NCI-H524 treated with DMSO at 0.1 percent for 48 hours (cell line): ENCODE data around the gene FAM72D.
"Not testable (repeated sequence)": the region's sequence is repeated elsewhere in the genome, so short reads cannot be mapped to it uniquely, and the experiment has no call there.

Experiments
- DNase-seq: peaks from one replicate; lab custom pipeline; 2025; lab: John Stamatoyannopoulos, UW

Gene FAM72D

DNA sequence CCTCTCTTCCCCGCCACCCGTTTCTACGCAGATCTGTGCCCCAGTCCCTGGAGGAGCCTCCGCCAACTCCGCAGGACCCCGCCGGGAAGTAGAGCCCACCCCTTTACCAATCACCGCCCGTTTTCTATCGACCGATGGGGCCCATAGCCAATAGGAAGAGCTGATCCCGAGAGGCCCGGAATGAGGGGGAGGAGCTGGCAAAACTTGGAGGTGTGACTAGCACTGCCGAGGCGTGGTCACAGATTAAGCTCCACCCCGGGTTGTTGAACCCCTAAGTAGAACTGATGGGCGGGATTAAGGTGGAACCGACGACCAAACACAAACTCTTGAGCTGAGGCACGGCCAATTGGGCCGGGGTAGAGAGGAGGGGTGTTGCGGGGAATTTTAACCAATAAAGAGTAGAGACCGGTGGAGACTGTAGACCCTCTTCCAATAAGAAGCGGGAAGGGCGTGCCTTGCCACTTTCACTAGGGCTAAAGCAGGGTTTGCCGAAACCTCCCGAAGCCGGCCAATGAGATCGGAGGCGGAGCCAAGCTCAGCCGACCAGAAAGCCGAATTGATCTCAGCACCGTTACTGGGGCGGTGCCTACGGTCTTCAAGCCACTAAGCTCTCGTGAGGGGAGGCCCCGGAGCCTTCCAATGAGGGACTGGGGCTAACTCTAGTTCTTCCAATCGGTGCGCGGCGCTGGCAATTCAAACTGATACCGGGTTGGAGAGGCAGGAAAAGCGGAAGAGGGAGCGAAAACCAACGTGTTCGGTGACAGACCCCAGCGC is at the start of gene FAM72D, which contains the start of gene SRGAP2B:
TSS of gene FAM72D (plus strand) at position 691 of the 774 bp plus-strand sequence. CDS start 874 bp downstream, outside the sequence.
TSS of gene SRGAP2B (minus strand) at position 45 of the 774 bp plus-strand sequence. CDS start 2,427 bp downstream, outside the sequence.
- DNase-seq: not testable (repeated sequence)

DNA sequence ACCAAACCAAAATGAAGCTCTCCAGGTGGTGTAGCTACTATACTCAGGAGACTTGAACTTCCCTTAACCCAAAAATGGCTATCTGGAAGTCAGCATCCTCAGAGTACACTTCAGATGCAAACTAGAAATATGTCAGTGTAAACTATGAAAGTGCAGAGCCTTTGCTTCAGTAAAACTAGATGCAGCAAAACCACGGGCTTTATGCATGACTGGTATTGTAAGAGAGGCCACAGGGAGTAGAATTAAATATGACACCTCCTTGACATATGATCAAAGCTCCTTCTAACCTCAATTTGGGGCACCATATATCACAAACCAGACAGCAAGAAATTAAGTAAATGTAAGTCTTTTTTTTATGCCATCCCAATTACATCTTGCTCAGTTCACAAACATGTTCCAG is 48.2 kb upstream of the FAM72D start:
- not testable (repeated sequence) for DNase-seq

GRCh38 chr1:145048181-145048856 is 47.5 kb upstream of the FAM72D start:
- not testable (repeated sequence) for DNase-seq

DNA sequence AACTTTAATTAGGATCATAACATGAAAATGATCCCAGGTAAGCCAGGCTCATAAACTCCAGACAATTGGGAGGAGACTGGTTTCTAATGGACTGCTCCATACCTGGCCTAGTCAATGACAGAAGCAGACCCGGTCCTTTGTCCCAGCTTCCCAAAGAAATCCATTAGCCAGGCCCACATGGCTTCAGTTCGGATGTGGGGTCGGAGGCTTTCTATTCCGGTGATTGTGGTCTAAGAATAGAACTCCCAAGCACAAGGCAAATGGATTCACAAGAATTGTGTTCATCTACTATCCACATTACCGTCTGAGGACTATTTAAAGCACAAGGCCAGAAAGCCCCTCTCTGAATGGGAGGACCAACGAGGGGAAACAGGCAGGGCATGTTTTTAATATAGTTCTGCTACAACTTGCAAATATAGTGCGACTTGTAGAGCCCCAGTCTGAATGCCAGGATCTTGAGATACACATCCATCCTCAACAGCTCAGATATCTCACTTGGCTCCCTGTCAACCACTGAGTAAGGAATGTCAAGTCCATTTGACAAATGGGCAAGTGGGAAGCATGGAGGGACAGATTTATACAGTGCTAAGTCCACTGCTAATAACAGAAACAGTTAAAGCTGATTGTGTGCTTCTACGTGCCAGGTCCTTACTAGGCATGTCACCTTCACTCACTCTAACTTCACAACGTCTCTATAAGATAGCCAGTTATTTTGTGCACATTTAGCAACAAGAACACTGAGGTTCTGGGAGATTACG is 43.6 kb upstream of the FAM72D start:
- not testable (repeated sequence) for DNase-seq

- not testable (repeated sequence) for DNase-seq
Observed at GRCh38 chr1:145053428-145053827, 42.3 kb upstream of the FAM72D start.

DNA sequence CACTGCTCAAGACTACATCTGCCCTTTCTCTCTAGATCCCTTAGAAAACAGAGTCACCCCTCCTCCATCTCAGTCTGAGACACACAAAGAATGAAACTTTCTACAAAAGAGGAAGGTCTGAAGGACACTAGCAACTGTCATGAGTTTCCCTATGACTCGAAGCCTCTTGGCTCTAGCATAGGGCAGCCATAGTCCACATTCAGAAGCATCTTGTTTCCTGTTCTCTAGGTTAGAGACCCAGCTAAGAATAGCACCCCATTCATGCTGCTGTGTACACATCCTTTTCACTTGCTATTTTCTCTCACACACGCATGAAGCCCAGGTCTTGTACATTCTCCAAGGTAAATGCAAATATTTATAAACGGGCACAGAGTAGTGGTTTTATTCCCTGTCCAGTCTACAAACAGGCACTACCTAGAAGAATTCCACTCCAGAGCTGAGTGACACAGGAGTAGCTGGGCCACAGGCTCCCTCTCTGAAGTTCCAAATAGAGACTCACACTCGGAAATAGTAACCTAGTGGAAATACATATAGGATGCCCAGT is 40.5 kb upstream of the FAM72D start:
- DNase-seq: not testable (repeated sequence)

DNA sequence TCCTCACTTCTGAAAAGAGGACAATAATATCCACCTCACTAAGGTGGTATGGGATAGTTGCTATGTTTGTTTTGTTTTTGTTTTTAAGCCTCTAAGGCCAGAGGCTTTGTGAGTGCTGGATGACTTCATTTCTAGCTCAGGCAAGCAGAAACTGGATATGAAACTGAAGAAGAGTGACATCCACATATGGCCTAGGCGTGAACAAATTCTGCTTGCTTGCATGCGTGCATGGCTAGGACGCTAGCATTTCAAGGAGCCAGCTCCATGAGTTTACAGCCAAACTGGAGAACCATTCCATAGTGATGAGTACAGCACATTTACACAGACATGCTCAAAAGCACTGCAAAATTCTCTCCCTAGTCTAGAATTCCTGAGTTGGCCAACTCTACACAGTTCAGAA is 37.6 kb upstream of the FAM72D start:
- DNase-seq: not testable (repeated sequence)

GRCh38 chr1:145063285-145063684 is 32.5 kb upstream of the FAM72D start:
- not testable (repeated sequence) for DNase-seq

DNA sequence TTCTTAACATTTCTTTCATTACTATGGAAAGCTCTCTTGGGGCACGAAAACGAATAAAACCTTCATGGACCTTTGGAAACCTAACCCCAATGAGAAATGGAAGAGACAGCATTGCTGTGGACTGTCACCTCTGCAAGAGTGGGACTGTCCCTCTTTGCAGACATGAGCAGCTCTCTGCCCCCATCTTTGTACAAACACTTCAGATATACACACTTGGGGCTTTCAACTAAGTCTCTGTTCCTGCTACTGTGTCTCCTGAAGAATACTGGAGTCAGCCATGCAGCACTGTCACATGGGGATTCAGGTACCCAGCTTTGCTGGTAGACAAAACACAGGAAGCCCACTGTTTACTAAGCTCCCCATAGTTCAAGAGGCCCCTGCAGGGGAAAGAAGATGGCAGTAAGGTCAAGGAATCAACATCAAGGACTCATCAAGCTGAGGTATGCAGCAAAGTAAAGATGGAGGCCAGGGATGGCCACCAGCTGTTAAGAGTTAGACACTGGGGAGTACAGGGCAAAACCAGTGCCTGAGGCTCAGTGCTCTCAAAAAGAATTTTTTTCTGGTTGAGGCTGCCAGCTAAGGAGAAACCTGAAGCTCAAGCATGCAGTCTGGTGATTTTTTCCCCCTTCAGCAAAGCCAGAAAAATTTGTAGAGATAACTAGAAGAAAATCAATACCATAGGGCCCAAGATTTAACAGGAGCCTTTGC is 31.7 kb upstream of the FAM72D start:
- not testable (repeated sequence) for DNase-seq

GRCh38 chr1:145065194-145065826 is 30.5 kb upstream of the FAM72D start:
- DNase-seq: not testable (repeated sequence)

DNA sequence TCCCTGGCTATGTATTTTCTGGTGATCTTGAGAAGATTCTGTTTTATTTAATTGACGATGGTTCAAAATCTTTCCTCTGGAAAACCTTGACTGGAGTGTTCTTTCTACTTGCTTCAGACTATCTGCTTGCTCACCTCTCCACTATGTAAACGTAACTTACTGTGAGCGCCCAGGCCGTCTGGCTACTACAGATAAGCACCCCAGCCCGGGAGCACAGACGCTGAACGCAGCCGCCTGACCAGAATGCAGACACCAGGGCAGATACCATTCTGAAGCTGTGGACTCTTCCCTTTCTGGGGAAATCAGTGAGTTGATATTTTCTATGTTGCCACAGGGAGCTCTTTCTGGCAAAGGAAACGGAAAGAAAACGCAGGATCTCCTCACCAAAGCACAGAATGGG is 29.3 kb upstream of the FAM72D start:
- DNase-seq: not testable (repeated sequence)

- DNase-seq: not testable (repeated sequence)
Observed at GRCh38 chr1:145071569-145071968, 24.2 kb upstream of the FAM72D start.

- DNase-seq: not testable (repeated sequence)
Observed at GRCh38 chr1:145074021-145074559, 21.7 kb upstream of the FAM72D start.

GRCh38 chr1:145076877-145077276 is 18.9 kb upstream of the FAM72D start:
- not testable (repeated sequence) for DNase-seq

- DNase-seq: not testable (repeated sequence)
Observed at GRCh38 chr1:145077872-145078786, 17.6 kb upstream of the FAM72D start.

DNA sequence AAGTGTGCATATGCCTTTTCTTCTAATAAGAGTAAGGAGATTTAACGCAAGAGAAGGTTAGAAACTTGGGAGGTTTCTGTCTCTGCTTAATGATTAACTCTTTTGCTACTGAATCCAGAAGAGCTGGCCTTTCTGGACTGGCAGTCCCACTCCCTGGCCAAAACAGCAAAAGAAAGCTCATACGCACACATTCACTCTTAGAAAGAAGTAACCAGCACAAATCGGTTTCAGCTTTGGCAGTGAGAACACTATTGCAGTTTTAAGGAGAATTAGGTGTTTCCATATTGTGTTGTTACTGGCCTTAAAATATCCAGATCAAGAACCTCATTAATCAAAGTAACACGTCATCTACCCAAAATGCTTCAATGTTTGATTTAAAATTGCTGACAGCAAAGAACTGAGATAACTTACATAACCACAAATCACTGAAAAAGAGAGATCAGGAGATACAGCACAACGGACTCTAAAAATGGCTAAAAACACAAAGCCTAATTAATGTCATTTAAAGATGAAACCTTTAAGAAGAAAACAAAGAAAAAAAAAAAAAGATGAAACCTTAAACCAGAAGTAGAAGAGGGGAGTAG is 16.9 kb upstream of the FAM72D start:
- DNase-seq: not testable (repeated sequence)

DNA sequence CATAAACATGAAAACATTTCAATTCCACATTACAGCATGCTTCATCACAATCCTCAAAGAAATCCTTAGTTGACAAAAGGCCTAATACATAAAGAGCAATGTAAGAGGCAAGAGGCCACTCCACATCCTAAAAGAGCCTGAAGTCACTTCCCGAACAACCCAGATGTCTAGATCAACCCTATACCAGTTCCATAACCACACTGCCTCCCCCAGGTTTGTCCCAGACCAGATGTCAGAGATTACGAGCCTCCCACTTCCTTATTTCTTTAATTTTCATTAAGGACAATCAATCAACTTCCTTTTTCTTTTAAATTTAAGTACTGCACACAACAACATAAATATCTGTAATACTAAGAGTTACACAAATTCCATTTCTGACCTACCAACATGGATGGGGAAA is 16.0 kb upstream of the FAM72D start:
- not testable (repeated sequence) for DNase-seq

DNA sequence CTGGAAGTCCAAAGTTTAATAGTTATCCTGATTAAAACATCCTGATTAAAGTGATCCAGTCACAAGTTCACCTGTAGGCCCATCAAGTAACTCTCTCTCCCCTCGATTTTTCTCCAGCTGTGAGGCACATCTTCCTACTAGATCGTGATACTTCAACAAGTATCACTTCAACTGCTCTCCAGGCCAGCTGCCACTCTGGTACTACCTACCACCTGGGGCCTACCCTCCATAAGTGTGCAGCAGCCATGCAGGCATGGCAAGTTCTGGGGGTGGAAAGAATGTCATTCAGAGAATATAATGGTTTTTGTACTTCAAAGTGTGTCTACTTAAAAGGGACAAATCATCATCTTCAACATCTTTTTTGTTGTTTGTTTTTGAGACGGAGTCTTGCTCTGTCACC is 15.6 kb upstream of the FAM72D start:
- not testable (repeated sequence) for DNase-seq
